Neural progenitor cell (in vitro differentiated cells): ENCODE data around the gene SGO1.

Experiments
- CTCF ChIP-seq: fragments of 200-600 bp; sonication (generic); IDR thresholded peaks from 2 replicates; pipeline ENCODE4 v1.5.1; 2017; ENCODE audit warnings: antibody characterized with exemption, mild to moderate bottlenecking
- EZH2 ChIP-seq: fragments of 200-600 bp; sonication (generic); IDR thresholded peaks from 2 replicates; pipeline ENCODE4 v1.6.1; 2017; ENCODE audit warnings: antibody characterized with exemption, mild to moderate bottlenecking, moderate library complexity

GRCh38 chr3:20173844-20174410 lies 12.1 kb downstream of the SGO1 start:
- TF ChIP-seq CTCF (no peak), EZH2 (no peak)
